Activated CD4-positive, CD25-positive, alpha-beta regulatory T cell treated with anti-CD3 and anti-CD28 coated beads, Interleukin-2, amount 50 U/mL, for 72 hours (primary cell): Measurements from ENCODE around the gene FRMD6.
"Not testable (repeated sequence)": the region's sequence is repeated elsewhere in the genome, so short reads cannot be mapped to it uniquely, and the experiment has no call there.

Experiments
- DNase-seq: peaks from one replicate; pipeline ENCODE4 v3.0.0; 2021

The FRMD6 gene

DNA sequence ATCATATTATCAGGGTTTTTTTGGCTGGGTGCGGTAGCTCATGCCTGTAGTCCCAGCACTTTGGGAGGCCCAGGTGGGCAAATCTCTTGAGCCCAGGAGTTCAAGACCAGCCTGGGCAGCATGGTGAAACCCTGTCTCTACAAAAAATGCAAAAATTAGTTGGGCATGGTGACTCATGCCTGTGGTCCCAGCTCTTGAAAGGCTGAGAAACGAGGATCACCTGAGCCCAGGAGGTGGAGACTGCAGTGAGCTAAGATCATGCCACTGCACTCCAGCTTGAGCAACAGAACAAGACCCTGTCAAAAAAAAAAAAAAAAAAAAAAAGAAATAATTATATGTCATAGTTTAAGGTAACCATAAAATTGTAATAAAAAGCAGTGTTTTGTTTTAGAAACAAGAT lies 18.4 kb upstream of the FRMD6 start:
- DNase-seq, result not testable (repeated sequence)

DNA sequence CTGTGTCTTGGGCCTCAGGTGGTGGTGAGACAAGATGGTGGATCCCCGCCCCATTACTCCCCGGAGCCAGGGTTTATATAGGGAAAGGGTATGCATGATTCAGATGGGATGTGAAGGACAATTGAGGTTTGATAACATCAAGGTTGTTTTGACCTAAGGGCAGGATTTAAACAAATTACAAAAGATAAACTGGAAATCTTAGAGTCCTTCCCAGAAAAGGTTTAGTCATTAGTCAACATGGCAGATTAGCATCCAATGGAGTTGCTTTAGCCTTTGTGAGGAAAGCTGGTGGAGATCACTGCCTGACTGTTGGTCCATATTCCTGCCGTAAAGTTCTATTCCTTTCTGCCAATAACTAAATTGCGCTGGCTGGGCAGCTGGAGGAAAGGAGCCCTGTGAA lies 15.6 kb upstream of the FRMD6 start:
- no peak for DNase-seq

DNA sequence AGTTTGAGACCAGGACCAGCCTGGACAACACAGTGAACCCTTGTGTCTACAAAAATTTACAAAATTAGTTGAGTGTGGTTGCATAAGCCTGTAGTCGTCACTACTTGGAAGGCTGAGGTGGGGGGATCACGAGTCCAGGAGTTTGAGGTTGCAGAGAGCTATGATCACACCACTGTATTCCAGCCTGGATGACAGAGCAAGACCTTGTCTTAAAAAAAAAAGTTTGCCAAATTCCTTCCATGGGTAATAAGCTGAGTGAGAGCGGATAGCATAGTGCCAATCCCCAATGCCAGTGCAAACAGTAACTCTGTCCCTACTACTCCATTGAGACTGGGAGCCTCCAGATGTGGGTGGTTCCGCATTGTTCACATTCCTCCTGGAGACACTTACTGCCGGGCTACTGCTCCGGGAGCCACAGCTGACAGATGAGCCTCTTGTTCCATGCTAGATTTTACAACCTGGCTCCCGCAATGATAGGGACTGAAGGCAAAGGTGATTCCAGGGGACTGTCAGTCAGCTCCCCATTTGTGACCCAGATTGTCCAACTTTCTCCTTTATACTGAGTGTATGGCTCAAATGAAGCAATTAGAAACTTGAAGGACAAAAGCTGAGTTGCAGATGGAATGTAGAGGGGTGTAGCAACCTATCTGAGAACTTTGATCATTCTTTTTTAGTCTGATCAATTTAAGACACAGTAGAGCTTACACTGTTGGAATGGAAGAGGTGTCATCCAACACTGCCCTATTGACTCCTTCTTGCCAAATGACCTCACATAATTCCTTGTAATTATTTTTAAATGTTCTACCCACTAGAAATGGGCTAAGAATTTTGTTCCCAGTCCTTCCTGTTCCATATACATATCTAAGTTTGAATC lies 13.4 kb upstream of the FRMD6 start:
- DNase-seq, result no peak

DNA sequence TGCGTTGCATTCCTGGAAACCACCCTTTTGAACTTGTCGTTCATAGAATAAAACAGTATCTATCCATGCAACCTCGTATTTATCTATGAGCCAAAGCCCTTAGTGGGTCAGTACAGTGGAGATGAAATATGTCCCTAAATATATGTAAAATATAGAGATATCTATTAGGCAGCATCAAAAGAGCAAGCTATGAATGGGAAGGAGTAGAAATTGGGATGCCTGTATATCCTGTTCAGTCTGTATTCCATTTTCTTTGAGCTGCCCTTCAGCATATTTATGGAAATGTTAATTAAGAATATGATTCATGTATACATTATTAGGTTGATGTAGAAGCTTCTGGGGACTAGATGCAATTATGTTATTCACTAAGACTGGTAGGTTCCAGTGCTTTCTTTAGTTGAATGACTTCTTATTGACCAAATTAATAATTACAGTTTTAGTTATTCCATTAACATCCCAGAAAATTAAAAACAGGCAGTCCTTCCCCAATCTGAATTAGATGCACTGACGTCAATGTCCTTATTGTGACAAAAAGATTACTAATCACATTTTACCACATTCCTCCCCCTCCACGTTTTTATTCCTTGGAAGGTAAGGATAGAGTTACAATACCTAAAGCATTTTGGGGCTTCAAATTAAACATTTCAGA lies 11.9 kb upstream of the FRMD6 start:
- no peak for DNase-seq

DNA sequence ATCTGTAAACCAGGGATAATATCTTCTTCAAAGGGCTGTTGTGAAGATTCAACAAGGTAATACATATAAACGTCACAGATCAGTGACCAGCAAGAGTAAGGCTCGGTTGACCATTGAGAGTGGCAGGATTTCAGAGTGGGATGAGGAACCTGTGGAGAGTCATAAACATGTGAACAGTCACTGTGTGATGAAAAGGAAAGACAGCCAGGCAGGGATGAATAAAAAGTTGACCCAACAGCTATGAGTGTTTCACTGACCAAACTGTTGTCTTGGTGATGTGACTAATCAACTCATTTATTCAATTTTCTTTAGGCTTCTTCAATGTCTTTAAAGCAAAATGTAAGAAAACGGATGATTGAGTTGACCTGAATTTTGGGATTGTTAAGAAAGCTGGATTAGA lies 8.6 kb upstream of the FRMD6 start:
- no peak for DNase-seq

DNA sequence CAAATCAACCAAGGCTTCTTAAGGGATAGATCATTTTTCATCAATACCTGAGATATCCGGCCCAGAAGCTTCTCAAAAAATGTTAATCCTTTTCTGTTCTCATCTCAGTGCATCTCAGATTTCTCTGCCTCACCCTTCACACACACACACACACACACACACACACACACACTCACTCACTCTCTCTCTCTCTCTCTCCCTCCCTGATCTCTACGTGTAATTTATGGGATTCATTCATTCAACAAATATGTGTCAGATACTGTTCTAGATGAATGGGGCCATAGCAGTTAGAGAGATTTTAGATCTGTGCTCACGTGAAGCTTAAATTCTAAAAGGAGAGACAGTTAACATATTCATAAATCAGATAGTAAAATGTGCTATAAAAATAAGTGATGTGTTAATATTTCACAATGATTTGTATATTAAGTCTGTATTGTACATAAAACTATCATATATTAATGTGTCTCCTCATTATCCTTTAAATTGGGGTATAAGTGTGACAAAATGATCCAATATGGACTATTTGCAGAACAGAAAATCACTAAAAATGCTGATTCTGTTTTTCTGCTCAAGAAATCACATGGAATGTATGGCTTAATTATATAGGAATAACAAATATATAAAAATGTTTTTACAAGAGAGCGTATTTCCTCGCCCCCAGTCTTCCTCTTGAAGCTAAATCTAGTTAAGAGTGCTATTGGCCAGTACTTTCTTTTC lies 7.3 kb upstream of the FRMD6 start:
- no peak for DNase-seq

DNA sequence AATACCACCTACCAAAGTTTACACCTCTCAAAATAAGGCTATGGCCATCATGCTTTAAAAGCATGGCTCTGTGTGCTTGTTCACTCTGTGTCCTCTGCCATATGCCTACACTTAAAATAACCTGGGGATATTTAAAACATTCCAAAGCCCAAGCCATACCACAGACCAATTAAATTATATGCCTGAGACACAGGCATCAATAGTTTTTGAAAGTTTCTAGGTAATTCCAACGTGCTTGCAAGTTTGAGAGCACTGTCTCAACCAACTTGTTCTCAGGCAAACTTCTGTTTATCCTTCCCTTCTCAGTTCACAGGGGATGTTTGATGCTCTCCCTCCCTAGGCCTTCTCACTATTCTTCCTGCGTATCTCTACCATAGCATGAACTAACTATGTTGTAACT lies 3.4 kb upstream of the FRMD6 start:
- no peak for DNase-seq

DNA sequence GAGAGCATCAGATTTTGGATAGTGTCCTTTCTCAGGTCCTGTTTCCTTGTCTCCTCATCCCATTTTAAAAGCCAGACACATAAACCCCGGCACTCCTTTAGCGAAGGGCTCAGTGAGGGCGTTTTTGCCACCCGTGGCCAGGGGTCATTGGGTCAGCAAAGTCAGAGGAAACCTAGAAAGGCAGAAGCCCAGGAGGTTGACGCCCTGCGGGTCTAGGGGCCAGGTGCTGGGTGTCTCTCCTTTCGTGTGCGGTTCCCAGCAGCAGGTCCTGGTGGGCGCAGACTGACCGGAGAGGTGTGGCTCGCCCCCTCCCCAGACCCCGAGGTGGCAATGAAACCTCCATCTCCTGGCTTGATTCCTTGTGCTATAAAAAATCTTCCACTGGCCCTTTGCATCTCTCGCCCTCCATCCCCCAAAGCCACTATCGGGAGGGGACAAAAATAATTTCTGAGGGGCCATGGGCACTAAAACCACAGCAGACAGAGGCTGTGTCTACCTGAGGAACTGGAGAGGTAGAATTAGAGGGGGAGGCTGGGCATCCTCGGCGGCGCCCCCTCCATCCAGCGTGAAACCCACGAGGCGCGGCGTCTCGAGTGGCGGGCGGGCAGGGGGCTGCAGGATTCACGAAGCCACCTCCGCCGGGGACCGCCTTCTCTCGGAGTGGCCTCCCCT lies 858 bp upstream of the FRMD6 start:
- DNase-seq, result no peak

DNA sequence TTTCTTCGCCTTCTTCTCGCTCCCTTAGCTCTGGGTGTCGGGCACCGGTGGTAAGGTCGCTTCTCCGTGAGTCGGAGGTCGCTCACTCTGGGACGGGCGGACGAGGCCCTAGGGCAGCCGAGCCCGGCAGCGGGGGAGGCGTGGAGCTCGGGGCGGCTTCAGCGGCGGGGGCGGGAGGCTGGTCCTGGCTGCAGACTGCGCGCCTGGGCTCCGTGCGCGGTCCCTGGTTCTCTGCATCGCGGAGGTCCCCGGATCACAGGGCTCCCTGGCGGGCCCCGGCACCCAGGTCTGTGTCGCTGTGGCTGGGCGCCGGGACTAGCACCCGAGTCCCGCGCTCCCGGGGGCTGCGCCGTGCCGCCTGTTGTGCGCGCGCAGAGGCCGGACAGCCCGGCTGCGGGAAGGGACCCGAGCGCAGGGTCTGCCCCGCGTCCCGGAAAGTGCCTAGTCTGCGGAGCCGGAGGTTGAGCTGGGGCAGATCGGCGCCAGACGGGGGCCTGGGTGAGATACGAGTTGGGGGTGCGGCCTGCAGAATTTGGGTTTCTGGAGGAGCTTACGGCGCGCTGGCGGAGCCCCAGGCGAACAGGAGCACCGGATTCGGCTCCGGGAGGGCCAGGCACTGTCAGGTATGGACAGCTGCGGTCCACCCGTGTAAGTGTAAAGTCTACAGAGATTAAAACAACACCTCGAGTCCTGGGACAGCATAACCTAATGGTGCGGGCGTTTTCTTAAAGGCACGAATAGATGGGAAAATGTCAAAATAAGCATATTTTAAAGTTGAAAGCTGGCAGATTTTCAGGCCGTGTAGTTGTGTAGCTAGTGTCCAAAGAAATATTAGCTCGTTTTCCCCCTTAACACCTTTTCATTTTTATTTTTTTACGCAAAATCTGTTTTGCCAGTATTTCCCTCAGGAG lies 713 bp downstream of the FRMD6 start:
- no peak for DNase-seq

DNA sequence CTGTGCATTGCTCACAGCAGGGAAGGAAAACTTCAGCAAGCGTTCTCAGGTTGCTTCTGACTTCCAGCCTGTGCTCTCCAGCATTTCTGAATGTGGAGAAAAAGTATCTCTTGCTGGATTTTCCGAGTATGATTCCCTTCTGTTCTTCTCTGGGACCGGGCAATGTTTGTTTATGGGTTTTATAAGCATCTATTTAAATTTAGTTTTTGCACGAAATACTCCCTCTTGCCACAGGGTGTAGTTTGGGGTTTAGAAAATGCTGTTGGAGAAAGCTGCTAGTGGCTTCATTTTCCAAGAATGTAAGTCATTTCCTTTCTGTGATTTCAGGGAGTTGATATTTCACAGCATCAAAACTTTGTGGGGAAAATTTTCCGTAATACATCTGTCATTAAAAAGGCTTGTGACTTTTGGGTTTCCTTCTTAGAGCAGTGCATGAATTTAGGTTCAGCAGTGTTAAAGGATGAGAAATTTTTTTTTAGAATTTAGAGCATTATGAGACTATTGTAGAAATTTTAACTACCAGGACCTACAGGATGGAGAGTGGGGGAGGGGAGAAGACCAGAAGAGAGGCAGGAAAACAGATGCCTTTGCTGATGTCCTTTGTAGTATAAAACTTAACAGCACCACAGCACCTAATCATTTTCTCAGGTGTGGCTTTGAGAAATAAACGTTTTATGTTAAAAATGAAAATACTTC lies 1.5 kb downstream of the FRMD6 start:
- DNase-seq, result no peak

DNA sequence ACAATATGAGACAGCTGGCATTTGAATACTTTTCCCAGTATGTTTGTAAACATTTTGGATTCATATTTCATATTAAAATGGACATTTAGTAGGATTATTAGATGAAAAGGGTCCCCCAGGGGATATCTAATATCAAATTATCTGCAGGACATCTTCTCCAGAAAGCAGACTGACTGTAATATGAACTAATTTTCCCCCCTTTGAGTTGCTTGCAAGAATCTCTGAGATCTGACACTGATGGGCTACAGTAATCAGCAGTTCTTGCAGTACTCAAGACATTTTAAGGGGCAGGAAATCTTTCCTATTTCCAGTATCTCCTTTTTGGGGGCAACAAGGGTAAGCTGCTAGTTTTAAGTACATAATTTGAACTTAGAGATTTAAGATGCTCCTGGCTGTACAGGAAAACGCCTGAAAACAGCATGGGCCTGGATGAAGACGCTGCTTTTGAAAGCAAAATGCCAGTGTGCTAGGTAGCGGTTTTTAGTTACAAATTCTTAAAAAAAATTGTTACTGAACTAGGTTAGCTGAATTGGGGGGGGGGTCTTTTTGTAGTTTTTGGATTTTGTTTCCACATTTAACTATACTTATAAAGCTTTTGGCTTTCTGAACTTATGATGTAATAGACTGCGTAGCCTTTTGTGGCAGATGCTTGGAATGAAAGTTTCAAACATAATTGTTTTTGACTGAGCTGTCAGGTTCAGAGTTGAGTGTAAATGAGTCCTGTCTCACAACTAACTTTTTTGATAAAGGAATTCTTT lies 2.2 kb downstream of the FRMD6 start:
- DNase-seq, result no peak

DNA sequence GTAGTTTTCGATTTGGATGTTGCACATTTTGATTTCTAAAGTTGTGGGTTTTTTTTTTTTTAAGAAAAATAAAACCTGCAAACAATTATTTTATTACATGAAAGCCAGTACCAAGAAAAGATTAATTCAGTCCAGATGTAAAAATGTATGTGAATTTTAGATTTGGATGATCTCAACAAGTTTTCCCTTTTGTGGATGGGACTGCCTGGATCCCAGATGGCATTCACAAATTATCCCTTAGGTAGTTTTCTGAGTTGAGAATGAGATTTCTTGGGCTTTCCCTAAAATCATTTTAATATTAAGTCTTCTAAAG lies 2.8 kb downstream of the FRMD6 start:
- DNase-seq, result no peak

DNA sequence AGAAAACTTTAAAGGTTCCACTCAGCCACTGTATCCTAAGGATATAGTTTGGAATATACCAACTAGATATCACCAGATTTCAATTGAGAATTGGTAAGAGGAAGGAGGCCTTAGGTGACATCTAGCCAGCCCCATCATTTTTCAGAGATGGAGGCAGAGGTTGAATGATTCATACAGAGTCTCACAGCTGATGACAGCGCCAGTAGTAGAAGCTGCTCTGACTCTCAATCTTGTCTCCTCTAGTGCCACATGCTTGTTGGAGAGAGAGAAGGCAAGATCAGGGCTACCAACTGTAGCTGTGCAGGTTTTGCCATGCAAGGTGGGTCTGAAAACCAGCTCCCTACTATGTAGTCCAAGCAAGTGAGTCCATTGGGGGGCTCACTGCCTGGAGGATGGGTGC lies 6.1 kb downstream of the FRMD6 start:
- no peak for DNase-seq

DNA sequence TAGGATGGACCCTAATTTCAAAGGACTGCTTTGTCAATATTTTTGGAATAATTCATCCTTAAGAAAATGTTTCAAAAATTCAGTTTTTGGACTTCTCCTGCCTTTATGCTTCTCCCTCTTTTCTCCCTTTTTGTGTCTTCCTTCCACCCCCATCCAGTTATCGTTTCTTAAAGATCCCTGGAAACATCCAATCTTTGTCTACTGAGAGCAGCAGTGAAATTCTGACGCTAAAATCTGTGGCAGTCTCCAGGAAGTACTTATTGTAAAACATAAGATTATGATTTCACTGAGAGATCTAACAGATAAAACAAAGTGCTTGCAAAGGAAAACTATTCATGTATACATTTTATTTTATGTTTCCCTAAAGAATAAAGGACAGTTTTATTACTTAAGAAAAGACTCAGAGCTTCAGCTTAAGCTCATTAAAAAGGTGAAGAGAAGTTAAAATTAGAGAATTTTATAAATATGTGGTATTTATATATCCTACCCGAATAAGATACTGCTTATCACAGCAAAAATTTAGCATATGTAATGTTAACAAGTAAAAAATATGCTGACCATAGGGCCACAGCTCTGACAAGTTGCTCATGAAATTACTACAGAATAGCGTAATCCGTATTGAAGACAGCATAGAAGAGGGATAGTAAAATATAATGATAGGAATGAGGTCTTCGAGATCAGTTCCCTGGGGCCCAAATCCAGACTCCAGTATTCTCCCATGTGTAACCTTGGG lies 6.9 kb downstream of the FRMD6 start:
- DNase-seq, result no peak

DNA sequence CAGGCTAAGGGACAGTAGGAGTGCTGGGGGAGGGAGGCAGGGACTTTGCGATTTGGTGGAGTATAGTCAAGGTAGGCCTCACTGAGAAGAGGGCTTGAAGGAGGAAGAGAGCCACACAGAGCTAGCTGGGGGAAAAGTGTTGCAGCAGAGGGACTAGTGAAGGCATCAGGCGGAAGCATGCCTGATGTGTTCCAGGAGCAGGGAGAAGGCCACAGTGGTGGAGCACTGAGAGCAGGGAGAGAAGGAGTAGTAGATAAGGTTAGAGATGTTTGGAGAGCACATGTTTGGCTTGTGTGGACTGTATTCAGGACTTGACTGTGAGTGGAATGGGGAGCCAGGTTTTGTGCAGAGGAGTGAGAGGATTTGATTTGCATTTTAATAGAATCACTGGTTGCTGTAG lies 9.0 kb downstream of the FRMD6 start:
- no peak for DNase-seq

DNA sequence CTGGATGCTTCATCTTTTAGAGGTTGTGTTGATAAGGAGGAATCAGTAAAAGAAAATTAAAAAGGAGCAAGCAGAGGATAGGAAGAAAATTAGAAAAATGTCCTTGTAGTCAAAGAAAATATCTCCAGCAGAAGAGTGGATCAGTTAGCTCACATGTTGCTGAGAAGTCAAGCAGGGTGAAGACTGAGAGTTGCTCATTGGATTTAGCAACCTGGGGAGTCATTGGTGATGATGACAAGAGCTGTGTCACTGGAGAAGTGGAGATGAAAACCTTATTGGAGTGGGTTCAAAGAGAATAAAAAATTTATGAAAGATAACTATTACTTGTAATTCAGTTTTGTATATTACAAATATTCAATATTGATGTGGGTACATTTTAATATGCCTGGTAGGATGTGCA lies 9.8 kb downstream of the FRMD6 start:
- DNase-seq, result no peak

DNA sequence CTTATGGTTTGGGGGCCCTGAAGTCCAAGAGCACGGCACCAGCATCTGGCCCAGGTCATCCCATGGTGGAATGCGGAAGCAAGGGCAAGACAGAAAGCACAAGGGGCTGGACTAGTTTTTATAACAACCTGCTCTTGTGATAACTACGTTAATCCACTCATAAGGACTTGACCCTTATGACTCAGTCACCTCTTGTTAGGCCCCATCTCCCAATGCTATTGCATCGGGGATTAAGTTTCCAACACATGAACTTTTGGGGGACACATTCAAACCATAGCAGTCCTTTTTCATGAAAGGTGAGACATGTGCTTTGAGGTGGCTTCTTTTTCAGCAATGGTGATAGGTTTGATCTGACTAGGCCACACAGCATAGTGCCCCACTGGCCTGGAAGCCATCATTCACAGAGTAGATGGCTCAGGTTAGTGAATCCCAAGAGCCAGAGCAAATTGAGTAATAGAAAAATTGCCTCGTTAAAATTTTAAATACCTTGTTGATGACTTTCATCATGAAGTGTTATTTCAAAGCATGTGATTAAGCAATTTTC lies 12.1 kb downstream of the FRMD6 start:
- DNase-seq, result no peak

DNA sequence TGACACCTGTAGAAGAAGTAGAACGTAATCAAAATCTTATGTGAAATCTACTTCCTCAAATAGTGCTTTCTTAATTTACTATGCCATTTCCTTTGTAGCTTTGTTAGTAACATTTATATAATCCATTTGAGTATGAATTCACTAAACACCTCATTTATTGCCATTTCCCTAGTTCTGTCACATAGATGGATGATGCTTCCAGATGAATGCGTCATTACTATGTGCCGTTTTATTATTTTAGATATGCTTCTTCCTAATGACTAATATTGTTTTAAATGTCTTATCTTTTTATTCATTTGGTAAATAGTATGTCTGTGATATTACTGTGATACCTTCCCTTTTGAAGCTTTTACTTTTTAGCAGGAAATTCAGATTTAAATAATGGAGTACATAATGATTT lies 14.4 kb downstream of the FRMD6 start:
- no peak for DNase-seq

DNA sequence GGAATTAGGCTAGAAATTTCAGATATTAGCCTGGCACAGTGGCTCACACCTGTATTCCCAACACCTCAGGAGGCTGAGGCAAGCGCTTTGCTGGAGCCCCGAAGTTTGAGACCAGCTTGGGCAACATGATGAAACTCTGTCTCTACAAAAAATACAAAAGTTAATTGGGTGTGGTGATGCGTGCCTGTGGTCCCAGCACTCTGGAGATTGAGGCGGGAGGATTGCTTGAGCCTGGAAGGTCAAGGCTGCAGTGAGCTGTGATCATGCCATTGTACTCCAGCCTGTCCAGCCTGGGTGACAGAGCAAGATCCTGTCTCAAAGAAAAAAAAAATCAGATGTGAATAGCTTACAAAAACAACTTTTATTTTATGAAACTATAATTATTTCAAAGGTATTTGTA lies 15.1 kb downstream of the FRMD6 start:
- DNase-seq, result no peak

DNA sequence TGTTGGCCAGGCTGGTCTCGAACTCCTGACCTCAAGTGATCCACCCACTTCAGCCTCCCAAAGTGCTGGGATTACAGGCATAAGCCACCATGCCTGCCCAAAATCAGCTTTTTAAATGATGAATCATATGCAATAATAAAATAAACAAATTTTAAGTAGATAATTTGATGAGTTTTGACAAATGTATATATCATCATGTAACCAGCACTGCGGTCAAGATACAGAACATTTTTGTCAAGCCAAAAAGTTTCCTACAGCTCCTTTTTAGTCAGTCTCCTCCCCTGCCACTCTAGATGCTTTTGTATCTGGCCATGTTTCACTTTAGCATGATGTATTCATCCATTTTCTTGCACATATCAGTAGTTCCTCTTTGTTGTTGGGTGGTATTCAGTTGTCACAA lies 17.2 kb downstream of the FRMD6 start:
- DNase-seq, result no peak
